Uterus (tissue), 4 donors: ENCODE measurements around the gene NEUROD4. TPM values are rescaled to one million over a fixed set of nuclear protein-coding genes. Genes with fewer than 3 reads are reported as not detected.
A peak's percentile ranks its signal among the peaks of the same experiment; 100 is the strongest.
"Not testable (repeated sequence)": the region's sequence is repeated elsewhere in the genome, so short reads cannot be mapped to it uniquely, and the experiment has no call there.

ENCODE experiments used
- DNase-seq, 2 donors: peaks; one replicate each; pipeline ENCODE4 v3.0.0-alpha.2; 2019 to 2020
- H3K27ac ChIP-seq, 2 donors: fragments of 200-600 bp; sonication (generic); 1 replicate in 1 of 2; 2 replicates in 1 of 2; pipeline ENCODE4 v1.5.1; 2016 to 2018
- H3K27me3 ChIP-seq, 2 donors: fragments of 200-600 bp; sonication (generic); one replicate each; pipeline ENCODE4 v1.5.1; 2018 to 2019; ENCODE audit warnings: control low read depth in 1 of 2
- H3K36me3 ChIP-seq, 2 donors: fragments of 200-600 bp; sonication (generic); one replicate each; pipeline ENCODE4 v1.5.1; 2019; ENCODE audit warnings: control low read depth in 1 of 2
- H3K4me1 ChIP-seq, 2 donors: fragments of 200-600 bp; sonication (generic); one replicate each; pipeline ENCODE4 v1.5.1; 2018 to 2019; ENCODE audit warnings: control low read depth in 1 of 2
- H3K4me3 ChIP-seq, 2 donors: fragments of 200-600 bp; sonication (generic); 1 replicate in 1 of 2; 2 replicates in 1 of 2; pipeline ENCODE4 v1.5.1; 2018 to 2019; ENCODE audit warnings: mild to moderate bottlenecking in 1 of 2
- H3K9me3 ChIP-seq, 2 donors: fragments of 200-600 bp; sonication (generic); one replicate each; pipeline ENCODE4 v1.5.1; 2019; ENCODE audit warnings: control low read depth in 1 of 2
- POLR2A ChIP-seq, 2 donors: fragments of 450-650 bp; IDR thresholded peaks; one replicate each; pipeline ENCODE4 v1.6.1; 2016; ENCODE audit warnings: antibody characterized with exemption in 2 of 2, mild to moderate bottlenecking in 1 of 2, moderate library complexity in 1 of 2
- intact Hi-C: fragments of 100-400 bp; cut with DNase I; formaldehyde crosslinking; loops from one replicate; pipeline ENCODE4 v1.15.1; 2023; ENCODE audit warnings: low total_unique reads
- total RNA-seq, 4 donors: library from RNA; depleted of rRNA in 3 of 4; stranded (reverse); fragments of >200 nt in 3 of 4; gene quantifications; one replicate each; pipeline versions ENCODE4 v1.1.0 to v1.2.4, GENCODE V29; 2014 to 2023
- TF ChIP-seq, protein P1 (sequence below), 4 experiments: fragments of 200-600 bp in 2 of 4; fragments of 450-650 bp in 2 of 4; sonication (generic) in 2 of 4; IDR thresholded peaks; one replicate each; pipeline ENCODE4 v1.5.1; 2016 to 2019; ENCODE audit warnings: antibody characterized with exemption in 4 of 4, mild to moderate bottlenecking in 2 of 4, moderate library complexity in 1 of 4
- donor health status: DM: yes; HTN: yes; CAD: no.

The NEUROD4 gene
- total RNA-seq, 4 donors from 2014 or later = not detected

GRCh38 chr12:54984658-54985376 is 35.0 kb upstream of the NEUROD4 start, which contains the start of gene TESPA1:
Gene TESPA1 (minus strand): TSS chr12:54984762. CDS start chr12:54974562, 10,200 bp downstream.
- DNase-seq = peak; percentile 31 to 39
- TF ChIP-seq, protein P1, sequence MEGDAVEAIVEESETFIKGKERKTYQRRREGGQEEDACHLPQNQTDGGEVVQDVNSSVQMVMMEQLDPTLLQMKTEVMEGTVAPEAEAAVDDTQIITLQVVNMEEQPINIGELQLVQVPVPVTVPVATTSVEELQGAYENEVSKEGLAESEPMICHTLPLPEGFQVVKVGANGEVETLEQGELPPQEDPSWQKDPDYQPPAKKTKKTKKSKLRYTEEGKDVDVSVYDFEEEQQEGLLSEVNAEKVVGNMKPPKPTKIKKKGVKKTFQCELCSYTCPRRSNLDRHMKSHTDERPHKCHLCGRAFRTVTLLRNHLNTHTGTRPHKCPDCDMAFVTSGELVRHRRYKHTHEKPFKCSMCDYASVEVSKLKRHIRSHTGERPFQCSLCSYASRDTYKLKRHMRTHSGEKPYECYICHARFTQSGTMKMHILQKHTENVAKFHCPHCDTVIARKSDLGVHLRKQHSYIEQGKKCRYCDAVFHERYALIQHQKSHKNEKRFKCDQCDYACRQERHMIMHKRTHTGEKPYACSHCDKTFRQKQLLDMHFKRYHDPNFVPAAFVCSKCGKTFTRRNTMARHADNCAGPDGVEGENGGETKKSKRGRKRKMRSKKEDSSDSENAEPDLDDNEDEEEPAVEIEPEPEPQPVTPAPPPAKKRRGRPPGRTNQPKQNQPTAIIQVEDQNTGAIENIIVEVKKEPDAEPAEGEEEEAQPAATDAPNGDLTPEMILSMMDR (IDR thresholded peaks at IDR 0.05) = no peak
- no peak for TF ChIP-seq POLR2A (IDR thresholded peaks at IDR 0.05)
- H3K4me3 ChIP-seq = no peak within 1 kb of the TSS

DNA sequence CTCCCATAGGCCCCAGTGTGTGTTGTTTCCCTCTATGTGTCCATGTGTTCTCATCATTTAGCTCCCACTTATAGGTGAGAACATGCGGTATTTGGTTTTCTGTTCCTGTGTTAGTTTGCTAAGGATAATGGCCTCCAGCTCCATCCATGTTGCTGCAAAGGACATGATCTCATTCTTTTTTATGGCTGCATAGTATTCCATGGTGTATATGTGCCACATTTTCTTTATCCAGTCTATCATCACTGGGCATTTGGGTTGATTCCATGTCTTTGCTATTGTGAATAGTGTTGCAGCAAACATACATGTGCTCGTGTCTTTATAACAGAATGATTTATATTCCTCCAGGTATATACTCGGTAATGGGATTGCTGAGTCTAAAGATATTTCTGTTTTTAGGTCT is 33.0 kb upstream of the NEUROD4 start:
- H3K36me3 ChIP-seq, intact Hi-C loops, H3K27me3 ChIP-seq, H3K4me1 ChIP-seq, DNase-seq, H3K27ac ChIP-seq, H3K9me3 ChIP-seq, H3K4me3 ChIP-seq: not testable (repeated sequence)

More at GRCh38 chr12:54984658-54985376, 35.0 kb upstream of the NEUROD4 start, which contains the start of gene TESPA1:
- H3K27ac ChIP-seq = peak within 1 kb of the TSS; percentile 46 to 50
- intact Hi-C loops = no loop called here
- H3K36me3 ChIP-seq = no peaks in the 10 kb centered on the region
- H3K4me1 ChIP-seq = no peaks in the 10 kb centered on the region
- H3K27me3 ChIP-seq = no peaks in the 10 kb centered on the region
- no peaks in the 10 kb centered on the region for H3K9me3 ChIP-seq

DNA sequence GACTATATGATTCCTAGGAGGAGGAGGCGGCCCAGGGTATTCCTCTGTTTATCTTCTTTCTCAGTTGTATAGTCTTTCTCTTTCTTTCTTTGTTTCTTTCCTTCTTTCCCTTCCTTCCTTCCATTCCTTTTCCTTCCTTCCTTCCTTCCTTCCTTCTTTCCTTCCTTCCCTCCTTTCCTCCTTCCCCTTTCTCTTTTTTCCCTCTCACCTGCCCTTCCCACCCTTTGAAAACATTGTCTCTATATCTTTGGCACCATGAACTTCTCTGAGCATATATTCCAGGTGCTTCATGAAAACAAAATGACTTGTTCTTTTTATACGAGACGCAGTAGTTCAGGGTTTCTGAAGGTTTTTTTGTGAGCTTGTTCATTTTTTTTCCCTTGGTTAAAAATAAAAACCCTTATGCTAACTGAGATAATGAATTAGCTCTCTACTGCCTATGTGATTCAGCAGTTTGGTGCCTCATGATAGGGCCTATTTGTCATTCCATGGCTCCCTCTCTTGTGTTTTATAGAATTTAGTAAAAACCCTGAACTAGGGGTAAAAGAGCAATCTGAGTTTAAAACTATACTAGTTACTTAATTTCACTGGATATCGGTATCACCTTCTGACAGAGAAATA is 32.1 kb upstream of the NEUROD4 start:
- H3K36me3 ChIP-seq = no peaks in the 10 kb centered on the region
- H3K27me3 ChIP-seq = no peaks in the 10 kb centered on the region
- H3K9me3 ChIP-seq = no peaks in the 10 kb centered on the region
- no peaks in the 10 kb centered on the region for H3K4me1 ChIP-seq
- H3K27ac ChIP-seq = no peak overlapping the region
- no peak for DNase-seq
- TF ChIP-seq, protein P1 (IDR thresholded peaks at IDR 0.05) = no peak
- no peak for TF ChIP-seq POLR2A (IDR thresholded peaks at IDR 0.05)
- intact Hi-C loops = no loop called here
- no peak overlapping the region for H3K4me3 ChIP-seq

GRCh38 chr12:54988402-54989054 is 31.2 kb upstream of the NEUROD4 start:
- Histone ChIP-seq H3K4me3 (no peak overlapping the region), H3K27ac (peak overlapping the region in 1 of 2 donors; percentile 12), H3K27me3 (no peaks in the 10 kb centered on the region), H3K4me1 (no peaks in the 10 kb centered on the region), H3K9me3 (no peaks in the 10 kb centered on the region), H3K36me3 (no peaks in the 10 kb centered on the region)
- TF ChIP-seq, protein P1 (IDR thresholded peaks at IDR 0.05) = no peak
- TF ChIP-seq POLR2A (IDR thresholded peaks at IDR 0.05) = no peak
- intact Hi-C loops = no loop called here
- peak; percentile 56 to 67 for DNase-seq

- H3K4me1 ChIP-seq = no peaks in the 10 kb centered on the region
- no peaks in the 10 kb centered on the region for H3K36me3 ChIP-seq
- no peak for DNase-seq
- intact Hi-C loops = loop anchor here (10.0 kb wide), 1 partner anchor 85 kb away; no protein-coding TSS in a partner anchor
- TF ChIP-seq, protein P1 (IDR thresholded peaks at IDR 0.05) = no peak
- no peak for TF ChIP-seq POLR2A (IDR thresholded peaks at IDR 0.05)
- no peak overlapping the region for H3K4me3 ChIP-seq
- no peak overlapping the region for H3K27ac ChIP-seq
- H3K9me3 ChIP-seq = no peaks in the 10 kb centered on the region
- no peaks in the 10 kb centered on the region for H3K27me3 ChIP-seq
These were observed 29.9 kb upstream of the NEUROD4 start for GRCh38 chr12:54989829-54990228.
